K562 treated with DMSO at 1 percent for 24 hours (cell line): Measurements from ENCODE around the gene SMLR1. TPM values are rescaled to one million over a fixed set of nuclear protein-coding genes. Genes with fewer than 3 reads are reported as not detected.

Source experiments
- total RNA-seq: library from RNA; unstranded; fragments of 300-600 nt; gene quantifications from 2 replicates; pipeline ENCODE4 v1.2.3, GENCODE V29; 2022; ENCODE audit warnings: low read depth; ENCODE audit not compliant: insufficient read depth

Gene SMLR1
- total RNA-seq: not detected in 2 replicates

GRCh38 chr6:130827247-130828149, at the start of gene SMLR1:
TSS of gene SMLR1 (plus strand) at chr6:130827406. CDS start at chr6:130827414, 8 bp downstream.

Other genes starting within 250 kb of the SMLR1 start
- gene EPB41L2, start 235.8 kb downstream of the SMLR1 start, total RNA-seq: 27.3 and 29.2 TPM in 2 replicates